RWPE1 (cell line): ENCODE data around the gene TP63.
A peak's percentile ranks its signal among the peaks of the same experiment; 100 is the strongest.
"Not testable (repeated sequence)": the region's sequence is repeated elsewhere in the genome, so short reads cannot be mapped to it uniquely, and the experiment has no call there.

ENCODE experiments used
- CTCF ChIA-PET: fragments of 350-600 bp; sonication (Branson Sonifier 250); formaldehyde crosslinking; extraction: SDS; loops from one replicate; lab custom pipeline; 2021; lab: Yijun Ruan, JAX
- POLR2A ChIA-PET: fragments of 400-600 bp; formaldehyde crosslinking; extraction: SDS; loops from one replicate; lab custom pipeline; 2020; ENCODE audit warnings: antibody characterized with exemption; ENCODE audit not compliant: low non-redundant PET; lab: Yijun Ruan, JAX
- DNase-seq: peaks from one replicate; pipeline ENCODE4 v3.0.0; 2012; ENCODE audit warnings: low spot score
- H3K27ac ChIP-seq: fragments of 450-650 bp; 2 replicates; pipeline ENCODE4 v1.5.1; 2017
- CTCF ChIP-seq: fragments of 450-650 bp; conservative IDR thresholded peaks from 2 replicates; pipeline ENCODE4 v1.5.1; 2017; ENCODE audit warnings: low read depth, mild to moderate bottlenecking

TP63 gene

GRCh38 chr3:189664311-189664710 is 33.1 kb downstream of the TP63 start:
- ChIA-PET CTCF (interaction anchor here (0.6 to 1.8 kb wide), 2 partner anchors 10 to 13 kb away, joined by 4 read pairs; no protein-coding TSS in a partner anchor), POLR2A (no interaction called here)
- no peak for TF ChIP-seq CTCF
- H3K27ac ChIP-seq: no peak overlapping the region
- peak; percentile 63 for DNase-seq

DNA sequence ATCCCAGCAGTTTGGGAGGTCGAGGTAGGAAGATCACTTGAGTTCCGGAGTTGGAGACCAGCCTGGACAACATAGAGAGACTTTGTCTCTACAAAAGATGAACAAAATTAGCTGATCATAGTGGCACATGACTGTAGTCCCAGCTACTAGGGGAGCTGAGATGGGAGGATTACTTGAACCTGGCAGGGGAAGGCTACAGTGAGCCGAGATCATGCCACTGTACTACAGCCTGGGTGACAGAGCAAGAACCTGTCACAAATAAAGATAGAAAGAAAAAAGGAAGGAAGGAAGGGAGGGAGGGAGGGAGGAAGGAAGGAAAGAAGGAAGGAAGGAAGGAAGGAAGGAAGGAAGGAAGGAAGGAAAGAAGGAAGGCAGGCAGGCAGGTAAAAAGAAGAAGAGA is 41.2 kb downstream of the TP63 start:
- DNase-seq, POLR2A ChIA-PET, CTCF ChIA-PET, H3K27ac ChIP-seq: not testable (repeated sequence)

DNA sequence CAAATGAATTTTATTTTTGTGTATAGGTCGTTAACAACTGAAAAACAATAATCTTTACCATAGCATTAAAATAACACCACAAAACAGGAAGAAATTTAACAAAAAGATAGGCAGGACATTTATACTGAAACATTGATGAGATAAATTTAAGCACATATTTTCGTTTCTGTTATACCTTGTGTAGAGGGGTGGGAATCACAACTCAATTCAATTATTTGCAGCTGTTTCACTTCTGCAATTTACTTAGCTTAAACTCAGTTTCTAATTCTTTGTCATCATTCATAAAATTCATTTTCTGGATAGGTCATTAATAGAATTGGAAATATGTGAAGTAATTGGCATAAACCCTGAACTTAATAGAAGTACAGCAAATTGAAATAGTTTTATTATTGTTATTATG is 42.3 kb downstream of the TP63 start:
- CTCF ChIA-PET: no interaction called here
- H3K27ac ChIP-seq: no peak overlapping the region
- no peak for DNase-seq
- TF ChIP-seq CTCF: no peak
- POLR2A ChIA-PET: no interaction called here

- no peak for DNase-seq
- POLR2A ChIA-PET: no interaction called here
- TF ChIP-seq CTCF: no peak
- H3K27ac ChIP-seq: no peak overlapping the region
- CTCF ChIA-PET: interaction anchor here (0.5 to 1.1 kb wide), 3 partner anchors 9 to 319 kb away, joined by 3 to 4 read pairs (median 4); no protein-coding TSS in a partner anchor
These were observed 43.2 kb downstream of the TP63 start for GRCh38 chr3:189674249-189674913.

- no peak overlapping the region for H3K27ac ChIP-seq
- CTCF ChIA-PET: no interaction called here
- no peak for TF ChIP-seq CTCF
- POLR2A ChIA-PET: no interaction called here
- no peak for DNase-seq
These were observed 46.5 kb downstream of the TP63 start for GRCh38 chr3:189677667-189678066.

DNA sequence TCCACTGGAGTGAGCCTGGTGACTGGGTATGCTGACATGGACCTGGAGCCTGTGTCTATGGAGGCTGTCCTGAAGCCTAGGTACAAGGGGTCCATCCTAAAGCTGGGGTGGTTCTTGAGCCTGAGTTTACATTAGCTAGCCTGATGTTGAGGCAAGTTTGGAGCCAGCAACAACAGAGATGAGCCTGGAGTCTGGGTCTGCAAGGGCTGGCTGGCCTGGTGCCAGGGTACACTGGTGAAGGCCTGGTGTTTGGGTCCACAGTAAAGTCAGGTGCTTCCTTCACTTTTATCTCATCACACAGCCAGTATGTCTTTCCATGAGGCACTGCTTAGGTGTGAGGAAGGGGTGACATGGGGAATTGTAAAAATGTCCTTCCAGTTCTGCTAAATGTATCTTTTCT is 49.5 kb downstream of the TP63 start:
- ChIA-PET POLR2A (no interaction called here), CTCF (no interaction called here)
- no peak for TF ChIP-seq CTCF
- no peak for DNase-seq
- no peak overlapping the region for H3K27ac ChIP-seq

GRCh38 chr3:189683546-189684255 is 52.5 kb downstream of the TP63 start:
- H3K27ac ChIP-seq: no peak overlapping the region
- no peak for TF ChIP-seq CTCF
- CTCF ChIA-PET: no interaction called here
- DNase-seq: no peak
- POLR2A ChIA-PET: interaction anchor here (0.9 kb wide), 1 partner anchor 109 kb away, joined by 3 read pairs; no protein-coding TSS in a partner anchor
